Glomerular visceral epithelial cell (primary cell): Measurements from ENCODE around the gene TMEM117.
"Not testable (repeated sequence)": the region's sequence is repeated elsewhere in the genome, so short reads cannot be mapped to it uniquely, and the experiment has no call there.

ENCODE experiments used
- DNase-seq: peaks from one replicate; pipeline ENCODE4 v3.0.0-alpha.2; 2016; ENCODE audit errors: extremely low spot score

TMEM117 gene

DNA sequence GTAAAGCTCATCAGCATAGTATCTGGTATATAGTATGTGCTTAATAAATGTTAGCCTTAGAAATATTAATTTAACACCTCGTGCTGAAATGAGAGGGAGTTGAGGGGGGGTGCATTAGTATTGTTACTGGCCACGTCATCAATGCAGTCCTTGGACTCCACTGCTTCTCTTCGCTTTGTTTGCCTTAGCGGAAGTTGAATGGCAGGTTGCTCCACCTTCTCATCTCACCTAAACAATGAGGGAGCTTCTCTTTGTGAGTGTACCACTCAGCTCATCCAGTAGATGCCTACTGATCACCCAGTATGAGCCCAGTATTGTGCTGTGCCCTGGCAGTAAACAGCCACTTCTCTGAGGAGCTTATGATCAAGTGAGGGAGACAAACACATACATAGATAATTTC is 4.5 kb downstream of the TMEM117 start:
- DNase-seq = no peak

DNA sequence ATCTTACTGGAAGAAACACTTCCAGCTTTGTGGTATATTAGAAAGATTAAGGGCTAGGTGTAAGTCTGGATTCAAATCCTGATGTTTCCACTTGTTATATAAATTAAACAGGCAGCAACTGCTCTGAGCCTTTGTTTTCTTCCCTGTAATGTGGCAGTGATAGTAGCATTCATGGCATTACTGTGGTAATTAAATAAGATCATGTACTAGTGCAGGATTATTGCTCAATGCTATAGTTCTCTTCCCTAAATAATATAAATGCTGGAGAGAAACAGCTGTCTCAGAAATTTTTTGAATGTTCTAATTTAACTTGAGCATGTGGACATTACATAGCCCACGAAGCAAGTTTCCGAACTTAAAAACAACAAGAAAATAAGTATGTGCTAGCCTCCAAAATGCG is 5.4 kb downstream of the TMEM117 start:
- no peak for DNase-seq

DNA sequence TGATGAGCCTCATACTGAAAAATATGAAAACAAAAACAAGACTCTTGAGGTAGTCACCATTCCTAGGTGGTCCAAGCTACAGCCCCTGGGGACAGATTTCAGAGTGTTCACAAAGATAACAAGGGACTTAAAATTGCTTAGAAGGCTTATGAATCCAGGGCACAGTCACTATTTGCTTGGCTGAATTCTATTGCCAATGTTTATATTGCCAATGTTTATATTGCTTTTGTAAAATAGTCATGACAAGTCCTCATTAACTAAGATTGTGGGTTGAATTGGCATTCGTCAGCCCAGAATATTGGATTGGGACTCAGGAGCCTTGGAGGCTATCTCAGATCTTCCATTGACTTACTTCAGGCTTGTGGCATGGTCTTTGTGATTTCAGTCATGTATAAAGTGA is 6.4 kb downstream of the TMEM117 start:
- no peak for DNase-seq

DNA sequence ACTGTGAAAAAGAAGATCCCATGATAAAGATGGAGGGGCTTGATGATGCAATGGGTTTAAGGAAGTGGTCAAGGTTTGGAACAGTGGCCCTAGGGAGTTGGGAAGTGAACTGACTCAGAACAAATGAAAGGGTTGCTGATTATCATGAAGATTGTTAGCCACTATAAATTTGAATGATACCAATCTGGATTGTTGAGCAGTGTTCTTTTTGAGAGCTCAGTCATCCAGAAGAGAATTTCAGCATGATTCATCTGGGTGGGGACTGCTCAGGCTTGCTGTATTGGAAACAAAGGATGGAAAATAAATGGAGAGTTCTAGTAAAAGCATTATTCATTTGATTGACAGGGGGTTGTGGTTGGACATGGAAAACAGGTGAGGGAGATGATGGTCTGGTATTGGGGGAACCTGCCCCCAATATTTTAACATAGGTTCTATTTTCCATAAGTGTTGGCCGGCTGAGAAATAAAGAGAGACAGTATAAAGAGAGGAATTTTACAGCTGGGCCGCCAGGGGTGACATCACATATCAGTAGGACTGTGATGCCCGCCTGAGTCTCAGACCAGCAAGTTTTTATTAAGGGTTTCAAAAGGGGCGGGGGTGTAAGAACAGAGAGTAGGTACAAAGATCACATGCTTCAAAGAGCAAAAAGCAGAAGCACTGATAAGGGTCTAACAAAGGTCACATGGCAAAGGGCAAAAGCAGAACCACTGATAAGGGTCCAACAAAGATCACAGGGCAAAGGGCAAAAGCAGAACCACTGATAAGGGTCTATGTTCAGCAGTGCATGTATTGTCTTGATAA is 11.7 kb downstream of the TMEM117 start:
- peak; percentile 45 for DNase-seq

DNA sequence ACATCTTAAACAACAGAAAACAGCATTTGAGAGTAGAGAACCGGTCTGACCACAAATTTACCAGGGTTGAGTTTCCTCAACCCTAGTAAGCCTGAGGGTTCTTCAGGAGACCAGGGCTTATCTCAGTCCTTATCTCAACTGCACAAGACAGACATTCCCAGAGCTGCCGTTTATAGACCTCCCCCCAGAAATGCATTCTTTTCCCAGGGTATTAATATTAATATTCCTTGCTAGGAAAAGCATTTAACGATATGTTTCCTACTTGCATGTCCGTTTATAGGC is 12.3 kb downstream of the TMEM117 start:
- DNase-seq = no peak

DNA sequence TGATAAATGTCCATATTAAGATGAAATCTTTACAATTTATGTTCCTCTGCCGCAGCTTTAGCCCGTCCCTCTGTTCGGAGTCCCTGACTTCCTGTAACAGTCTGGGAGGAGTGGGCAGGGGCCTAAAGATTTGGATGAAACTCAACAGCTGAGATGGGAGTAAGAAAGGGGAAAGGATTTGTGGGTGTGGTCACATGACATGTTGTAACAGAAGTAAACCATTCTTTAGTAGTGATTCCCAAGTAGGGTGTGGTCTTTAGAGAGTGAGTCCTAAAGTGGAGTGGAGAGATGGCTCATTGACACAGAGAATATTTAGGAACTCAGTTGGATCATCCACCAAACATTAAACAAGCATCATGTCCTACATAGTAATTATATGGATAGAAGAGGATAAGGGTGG is 12.9 kb downstream of the TMEM117 start:
- no peak for DNase-seq

DNA sequence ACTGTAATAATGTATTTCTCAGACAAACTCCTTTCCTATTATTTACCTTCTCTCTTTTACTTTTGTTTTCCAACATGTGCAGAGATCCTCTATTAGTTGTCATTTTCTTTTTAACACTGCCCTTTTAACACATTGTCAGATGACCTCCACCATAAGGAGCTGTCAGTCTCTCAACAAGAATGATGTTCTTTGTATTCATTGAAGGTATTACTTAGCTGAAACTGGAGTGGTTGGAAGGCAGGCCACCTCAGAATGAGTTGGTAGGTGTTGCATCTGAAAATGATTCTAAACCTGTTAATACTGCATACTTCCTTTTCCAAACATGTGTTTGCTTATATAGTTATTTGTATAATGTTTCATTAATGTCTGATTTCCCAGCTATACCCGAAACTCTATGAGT is 16.9 kb downstream of the TMEM117 start:
- no peak for DNase-seq

DNA sequence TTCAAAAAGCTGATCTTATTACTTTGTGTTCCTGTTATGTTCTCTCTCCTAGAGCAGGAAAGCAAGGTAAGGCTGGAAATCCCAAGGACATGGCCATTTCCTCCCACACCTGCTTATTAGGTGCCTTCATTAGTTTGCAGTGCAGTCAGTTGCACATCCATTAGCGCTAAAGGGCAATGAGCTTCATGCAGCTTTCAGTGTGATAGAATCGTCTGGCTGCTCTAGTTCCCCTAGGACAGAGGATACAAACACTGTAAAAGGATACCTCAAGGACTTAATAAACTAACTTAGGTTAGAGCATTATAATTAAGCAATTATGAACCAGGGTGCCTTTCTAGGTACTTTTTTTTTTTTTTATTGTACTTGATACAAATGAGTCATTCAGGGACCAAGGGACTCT is 21.1 kb downstream of the TMEM117 start:
- DNase-seq = no peak

DNA sequence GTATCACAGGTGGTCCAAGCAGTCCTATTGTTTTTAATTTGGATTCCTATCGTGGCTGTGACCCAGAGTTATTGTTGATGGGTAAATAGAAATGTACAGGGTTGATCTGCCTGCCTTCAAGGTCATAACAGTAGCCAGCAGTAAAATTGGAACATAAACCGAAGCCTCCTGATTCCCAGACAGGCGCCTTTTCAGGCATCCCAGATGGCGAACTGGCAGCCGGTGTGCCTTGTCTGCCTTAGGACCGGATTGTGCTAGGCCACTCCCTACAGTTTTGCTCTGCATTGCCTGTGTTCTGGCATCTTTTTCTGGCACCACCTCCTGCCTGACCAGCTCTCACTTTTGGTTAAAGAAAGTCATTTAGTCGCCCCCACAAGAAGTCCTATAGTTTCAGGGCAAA is 22.2 kb downstream of the TMEM117 start:
- DNase-seq = no peak

DNA sequence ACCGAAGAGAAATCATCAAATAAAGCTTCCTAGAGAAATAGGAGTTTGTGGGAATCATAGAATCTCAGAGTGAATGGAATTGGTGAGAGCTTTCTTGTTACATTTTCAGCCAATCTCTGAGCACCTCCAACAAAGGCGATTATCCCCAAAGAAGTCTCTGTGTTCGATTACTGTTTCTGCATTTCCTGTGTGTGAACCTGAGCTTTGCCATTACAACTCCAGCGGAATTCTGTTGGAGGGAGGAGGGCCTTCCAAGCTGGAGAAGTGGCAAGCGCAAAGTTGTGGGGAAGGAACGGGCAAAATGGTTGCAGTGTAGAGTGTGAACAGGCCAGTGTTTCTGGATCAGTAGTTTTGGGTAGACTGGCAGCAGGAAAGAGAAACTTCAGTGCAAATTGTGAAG is 23.1 kb downstream of the TMEM117 start:
- no peak for DNase-seq

DNA sequence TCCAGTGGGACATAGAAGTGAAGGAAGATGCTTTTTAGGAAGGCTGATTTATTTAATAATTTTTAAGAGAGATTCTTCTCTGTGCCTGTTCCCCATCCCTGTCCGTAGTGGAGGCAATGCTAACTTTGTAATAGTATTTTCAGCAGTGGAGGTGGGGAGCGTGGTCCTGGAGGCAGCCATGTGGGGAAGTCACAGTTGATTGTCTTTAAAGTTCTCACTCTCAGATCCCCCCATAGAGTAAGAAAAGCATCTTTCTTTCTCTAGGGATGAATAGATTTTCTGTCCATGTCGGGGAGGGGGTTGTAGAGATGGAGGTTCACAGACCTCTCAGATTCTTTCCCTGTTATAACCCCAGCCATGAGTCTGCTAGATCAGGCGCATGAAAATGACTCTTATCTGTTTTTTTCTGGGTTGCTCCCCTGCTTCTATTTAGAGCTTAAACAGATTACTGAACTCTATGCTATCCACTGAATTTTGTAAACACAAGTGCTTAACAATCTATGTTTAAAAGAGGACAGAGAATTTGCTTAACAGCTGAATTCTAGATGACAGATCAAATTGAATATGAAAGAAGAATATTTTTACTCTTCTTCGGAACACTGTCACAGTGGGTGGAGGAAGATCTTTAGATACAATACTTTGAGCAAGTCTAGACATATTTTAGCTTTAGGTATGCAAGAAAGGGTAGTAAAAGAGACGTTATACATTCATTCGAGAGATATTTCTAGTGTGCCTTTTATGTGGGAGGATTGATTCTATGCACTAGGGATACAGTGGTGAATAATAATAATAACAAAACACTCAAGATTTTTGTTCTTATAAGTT is 25.3 kb downstream of the TMEM117 start:
- no peak for DNase-seq

DNA sequence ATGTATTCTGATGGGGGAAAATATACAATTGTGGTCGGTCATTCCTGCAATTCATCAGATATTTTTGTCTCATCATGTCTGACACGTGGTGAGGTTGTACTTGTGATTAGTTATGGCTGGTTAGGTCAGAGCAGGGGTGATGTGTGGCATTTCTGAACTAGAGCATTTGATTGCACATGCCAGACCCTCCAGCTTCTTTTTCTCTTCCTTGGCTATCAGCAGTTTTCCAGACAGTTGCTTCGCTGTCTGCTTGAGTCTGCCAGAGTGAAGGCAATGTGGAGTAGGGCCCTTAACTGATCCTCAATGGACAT is 25.9 kb downstream of the TMEM117 start:
- peak; percentile 5 for DNase-seq

DNA sequence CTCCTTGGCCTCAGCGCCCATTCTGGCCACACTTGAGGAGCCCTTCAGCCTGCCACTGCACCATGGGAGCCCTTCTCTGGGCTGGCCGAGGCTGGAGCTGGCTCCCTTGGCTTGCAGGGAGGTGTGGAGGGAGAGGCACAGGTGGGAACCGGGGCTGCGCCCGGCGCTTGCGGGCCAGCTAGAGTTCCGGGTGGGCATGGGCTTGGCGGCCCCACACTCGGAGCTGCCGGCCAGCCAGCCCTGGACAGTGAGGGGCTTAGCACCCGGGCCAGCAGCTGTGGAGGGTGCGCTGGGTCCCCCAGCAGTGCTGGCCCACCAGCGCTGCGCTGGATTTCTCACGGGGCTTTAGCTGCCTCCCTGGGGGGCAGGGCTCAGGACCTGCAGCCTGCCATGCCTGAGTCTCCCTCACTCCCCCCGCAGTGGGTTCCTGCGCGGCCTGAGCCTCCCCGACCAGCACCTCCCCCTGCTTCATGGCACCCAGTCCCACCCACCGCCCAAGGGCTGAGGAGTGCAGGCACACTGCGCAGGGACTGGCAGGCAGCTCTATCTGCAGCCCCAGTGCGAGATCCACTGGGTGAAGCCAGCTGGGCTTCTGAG is 28.0 kb downstream of the TMEM117 start:
- DNase-seq = no peak

DNA sequence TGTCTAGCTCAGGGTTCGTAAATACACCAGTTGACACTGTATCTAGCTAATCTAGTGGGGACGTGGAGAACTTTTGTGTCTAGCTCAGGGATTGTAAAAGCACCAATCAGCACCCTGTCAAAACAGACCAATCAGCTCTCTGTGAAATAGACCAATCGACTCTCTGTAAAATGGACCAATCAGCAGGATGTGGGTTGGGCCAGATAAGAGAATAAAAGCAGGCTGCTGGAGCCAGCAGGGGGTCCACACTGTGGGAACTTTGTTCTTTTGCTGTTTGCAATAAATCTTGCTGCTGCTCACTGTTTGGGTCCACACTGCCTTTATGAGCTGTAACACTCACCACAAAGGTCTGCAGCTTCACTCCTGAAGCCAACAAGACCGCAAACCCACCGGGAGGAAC is 28.7 kb downstream of the TMEM117 start:
- not testable (repeated sequence) for DNase-seq

DNA sequence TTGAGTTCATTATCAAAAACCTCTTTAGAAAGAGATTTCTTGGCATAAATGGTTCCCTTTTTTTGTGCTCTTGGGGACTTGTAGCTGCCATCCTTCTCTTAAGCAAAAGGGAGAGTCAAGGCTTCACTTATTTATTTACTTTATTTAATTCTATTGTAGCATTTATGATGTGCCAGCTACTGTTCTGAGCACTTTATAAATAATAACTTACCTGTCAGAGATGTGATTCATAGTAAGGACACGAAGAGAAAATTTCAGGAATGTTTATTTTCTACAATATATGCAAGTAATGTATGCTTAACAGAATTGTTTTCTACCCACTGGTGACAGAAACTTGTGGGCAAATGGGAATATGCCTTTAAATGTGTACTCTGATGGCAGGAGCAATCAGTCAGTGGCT is 33.3 kb downstream of the TMEM117 start:
- no peak for DNase-seq

DNA sequence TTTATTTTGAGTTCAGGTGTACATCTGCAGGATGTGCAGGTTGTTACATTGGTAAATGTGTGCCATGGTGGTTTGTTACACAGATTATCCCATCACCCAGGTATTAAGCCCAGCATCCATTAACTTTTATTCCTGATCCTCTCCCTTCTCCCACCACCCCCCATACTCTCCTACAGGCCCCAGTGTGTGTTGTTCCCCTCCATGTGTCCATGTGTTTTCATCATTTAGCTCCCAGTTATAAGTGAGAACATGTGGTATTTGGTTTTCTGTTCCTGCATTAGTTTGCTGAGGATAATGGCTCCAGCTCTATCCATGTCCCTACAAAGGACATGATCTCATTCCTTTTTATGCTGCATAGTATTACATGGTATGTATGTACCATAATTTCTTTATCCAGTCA is 33.9 kb downstream of the TMEM117 start:
- DNase-seq = not testable (repeated sequence)

DNA sequence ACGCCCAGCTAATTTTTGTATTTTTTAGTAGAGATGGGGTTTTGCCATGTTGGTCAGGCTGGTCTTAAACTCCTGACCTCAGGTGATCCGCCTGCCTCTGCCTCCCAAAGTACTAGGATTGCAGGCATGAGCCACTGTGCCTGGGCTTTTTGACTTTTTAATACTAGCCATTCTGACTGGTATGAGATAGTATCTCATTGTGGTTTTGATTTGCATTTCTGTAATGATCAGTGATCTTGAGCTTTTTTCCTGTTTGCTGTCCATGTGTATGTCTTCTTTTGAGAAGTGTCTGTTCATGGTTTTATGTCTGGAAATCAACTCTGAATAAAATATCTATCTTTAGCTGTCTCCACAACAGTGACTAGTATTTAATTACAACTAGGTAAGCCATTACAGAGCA is 35.4 kb downstream of the TMEM117 start:
- DNase-seq = not testable (repeated sequence)

DNA sequence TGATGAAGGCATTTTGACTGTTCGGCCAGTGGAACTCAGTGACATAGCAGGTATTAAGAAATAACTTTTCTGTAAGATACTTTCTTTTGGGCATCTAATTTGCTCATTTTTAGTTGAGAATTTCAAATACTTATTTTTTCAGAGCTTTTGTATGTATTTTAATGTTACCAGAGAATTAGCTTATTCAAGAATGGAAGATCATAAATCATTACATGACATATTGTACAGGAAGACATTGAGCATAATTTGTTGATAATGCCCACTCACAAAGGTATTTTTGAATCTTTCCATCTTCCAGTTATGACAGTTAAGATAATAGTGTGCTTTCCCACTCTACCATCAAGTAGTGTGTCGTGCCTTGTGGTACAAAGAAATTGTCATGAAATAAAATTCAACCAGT is 36.5 kb downstream of the TMEM117 start:
- no peak for DNase-seq

DNA sequence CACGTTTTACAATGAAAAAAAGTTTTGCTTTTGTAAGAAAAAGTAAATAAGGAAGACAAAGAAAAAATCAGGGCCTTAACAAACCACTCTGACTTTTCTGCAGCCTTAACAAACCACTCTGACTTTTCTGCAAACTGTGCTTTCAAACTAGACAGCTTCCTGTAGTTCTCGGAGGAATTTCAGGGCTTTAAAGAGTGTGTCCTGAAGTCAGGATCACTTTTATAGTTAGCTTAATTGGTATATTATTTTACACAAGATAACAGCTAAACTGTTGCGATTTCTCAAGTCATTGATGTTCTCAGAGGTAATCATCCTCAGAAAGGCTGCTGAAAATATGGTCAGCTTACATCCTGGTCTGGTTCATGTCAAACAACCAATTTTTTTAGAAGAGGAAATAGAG is 42.2 kb downstream of the TMEM117 start:
- no peak for DNase-seq

DNA sequence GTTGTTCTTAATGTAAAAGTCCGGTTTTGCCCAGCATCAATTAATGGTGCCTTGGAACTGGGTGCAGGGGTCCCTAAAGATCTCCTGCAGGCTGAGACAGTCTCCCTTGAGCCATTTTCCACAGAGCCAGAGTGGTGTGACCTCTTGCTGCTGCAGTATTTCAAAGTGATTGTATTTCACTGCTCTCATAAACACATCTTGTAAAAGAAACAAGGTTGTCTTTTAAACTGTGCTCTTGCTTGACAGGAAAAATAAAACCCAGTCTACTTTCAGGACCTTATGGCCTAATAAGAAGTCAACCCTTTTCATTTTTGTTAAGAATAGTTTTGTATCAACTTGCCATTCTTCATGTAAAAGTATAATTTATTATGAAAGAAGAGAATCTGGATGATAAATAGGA is 44.7 kb downstream of the TMEM117 start:
- no peak for DNase-seq

DNA sequence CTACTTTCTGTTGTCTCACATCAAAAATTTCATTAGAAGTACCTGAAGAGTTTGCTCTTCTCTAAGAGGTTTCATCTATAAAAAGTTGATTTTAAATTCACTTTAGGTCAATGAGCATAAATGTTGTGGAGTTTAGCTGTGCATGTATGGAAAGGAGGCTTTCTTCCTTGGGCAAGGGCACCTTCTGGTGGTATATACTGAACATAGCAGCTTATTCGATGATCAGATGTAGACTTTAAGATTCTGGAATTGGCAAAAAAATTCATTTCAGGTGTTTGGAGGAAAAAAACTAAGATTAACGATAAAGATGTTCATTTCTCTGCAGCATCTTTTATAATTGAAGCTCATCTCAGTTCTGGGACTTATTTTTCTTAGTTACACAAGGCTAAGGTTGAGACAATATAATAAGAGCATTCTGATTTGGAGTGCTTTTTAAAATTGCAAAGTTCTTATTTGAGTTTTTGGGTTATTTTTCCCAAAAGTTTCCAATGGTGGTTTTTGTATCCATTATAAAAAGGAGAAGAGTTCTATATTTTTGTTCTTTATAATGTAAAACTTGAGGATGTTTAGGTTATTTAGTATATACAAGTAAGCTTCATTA is 46.8 kb downstream of the TMEM117 start:
- DNase-seq = peak; percentile 67

DNA sequence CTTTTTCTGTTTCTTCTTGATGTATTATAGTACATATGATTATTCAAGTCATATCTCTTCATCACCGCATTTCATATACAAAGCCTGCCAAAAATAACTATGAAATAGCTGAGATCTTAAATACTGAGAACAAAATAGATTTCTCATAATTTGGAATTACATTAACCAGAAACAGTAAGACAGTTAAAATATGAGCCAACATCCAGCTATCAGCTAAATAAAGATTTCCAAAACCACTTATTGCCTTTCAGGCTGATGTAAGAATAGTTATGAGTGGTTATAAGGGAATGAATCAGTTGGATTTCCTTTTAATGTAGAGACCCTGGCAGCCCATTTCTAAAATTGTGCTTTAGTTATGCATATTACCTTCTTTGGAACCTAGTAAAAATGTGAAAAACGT is 47.4 kb downstream of the TMEM117 start:
- DNase-seq = no peak

DNA sequence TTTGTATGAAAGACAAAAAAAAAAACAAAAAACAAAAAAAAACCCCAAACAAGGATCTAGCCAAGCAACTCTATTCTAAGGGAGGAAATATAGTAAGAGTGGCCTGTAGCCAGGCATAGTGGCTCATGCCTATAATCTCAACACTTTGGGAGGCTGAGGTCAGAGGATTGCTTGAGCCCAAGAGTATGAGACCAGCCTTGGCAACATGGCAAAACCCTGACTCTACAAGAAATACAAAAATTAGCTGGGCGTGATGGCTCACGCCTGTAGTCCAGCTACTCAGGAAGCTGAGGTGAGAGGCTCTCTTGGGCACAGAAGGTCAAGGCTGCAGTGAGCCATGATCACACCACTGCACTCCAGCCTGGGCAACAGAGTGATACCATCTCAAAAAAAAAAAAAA is 47.9 kb downstream of the TMEM117 start:
- DNase-seq = no peak
